Activated CD8-positive, alpha-beta T cell treated with anti-CD3 and anti-CD28 coated beads for 36 hours (primary cell): ENCODE data around the gene RHBDD1. TPM values are rescaled to one million over a fixed set of nuclear protein-coding genes. Genes with fewer than 3 reads are reported as not detected.

Source experiments
- ATAC-seq: fragments of 200-7000 bp; cut with Tn5 transposase; one replicate; pipeline ENCODE4 v1.10.0; 2021; ENCODE audit warnings: mild to moderate bottlenecking, moderate library complexity
- CTCF ChIA-PET: fragments of 350-600 bp; sonication (Branson Sonifier 250); formaldehyde crosslinking; loops from one replicate; lab custom pipeline; 2021; ENCODE audit warnings: antibody characterized with exemption; lab: Charles Lee
- POLR2A ChIA-PET: fragments of 350-600 bp; sonication (Branson Sonifier 250); formaldehyde crosslinking; loops from one replicate; lab custom pipeline; 2021; ENCODE audit warnings: antibody characterized with exemption; lab: Charles Lee
- DNase-seq: peaks from one replicate; pipeline ENCODE4 v3.0.0-alpha.2; 2020
- H3K27ac Mint-ChIP-seq: one replicate; pipeline ENCODE4 v1.8.0; 2021; ENCODE audit warnings: mild to moderate bottlenecking, mixed read lengths
- H3K27me3 Mint-ChIP-seq: one replicate; pipeline ENCODE4 v1.8.0; 2021; ENCODE audit warnings: mixed read lengths
- H3K36me3 Mint-ChIP-seq: one replicate; pipeline ENCODE4 v1.8.0; 2021; ENCODE audit warnings: low read depth, mixed read lengths
- H3K4me1 Mint-ChIP-seq: one replicate; pipeline ENCODE4 v1.8.0; 2021; ENCODE audit warnings: low read depth, mixed read lengths
- H3K4me3 Mint-ChIP-seq: one replicate; pipeline ENCODE4 v1.8.0; 2021; ENCODE audit warnings: mild to moderate bottlenecking, moderate library complexity, mixed read lengths
- H3K9me3 Mint-ChIP-seq: one replicate; pipeline ENCODE4 v1.8.0; 2021; ENCODE audit warnings: mixed read lengths
- CTCF ChIP-seq: fragments of 200-600 bp; IDR thresholded peaks from one replicate; pipeline ENCODE4 v1.8.0; 2022; ENCODE audit warnings: antibody characterized with exemption, mild to moderate bottlenecking
- intact Hi-C: fragments of 100-400 bp; cut with micrococcal nuclease; formaldehyde crosslinking; loops from one replicate; pipeline ENCODE4 v1.10.0; 2022
- total RNA-seq, 2 experiments: library from RNA; stranded (reverse); gene quantifications; one replicate each; pipeline ENCODE4 v1.2.3, GENCODE V29; 2021

RHBDD1 gene
- total RNA-seq, 2 experiments from 2014 or later, result 34.3 to 35.9 TPM

- H3K4me3 Mint-ChIP-seq, result no peak overlapping the region
- no peaks in the 10 kb centered on the region for H3K27me3 Mint-ChIP-seq
- ChIA-PET CTCF (no interaction called here), POLR2A (no interaction called here)
- H3K27ac Mint-ChIP-seq, result no peak overlapping the region
- DNase-seq (no peak), ATAC-seq (no peak)
- H3K4me1 Mint-ChIP-seq, result no peaks in the 10 kb centered on the region
- intact Hi-C loops, result no loop called here
- no peaks in the 10 kb centered on the region for H3K36me3 Mint-ChIP-seq
- H3K9me3 Mint-ChIP-seq, result no peaks in the 10 kb centered on the region
- no peak for TF ChIP-seq CTCF
Measured at GRCh38 chr2:227007940-227008339, 172.1 kb downstream of the RHBDD1 start.

GRCh38 chr2:227010433-227010832 lies 174.6 kb downstream of the RHBDD1 start:
- TF ChIP-seq CTCF, result no peak
- Mint-ChIP-seq H3K27me3 (peaks cover 1% of the 10 kb centered on the region), H3K36me3 (no peaks in the 10 kb centered on the region), H3K27ac (no peak overlapping the region), H3K9me3 (no peaks in the 10 kb centered on the region), H3K4me1 (no peaks in the 10 kb centered on the region), H3K4me3 (no peak overlapping the region)
- DNase-seq (no peak), ATAC-seq (no peak)
- CTCF ChIA-PET, result no interaction called here
- POLR2A ChIA-PET, result no interaction called here
- intact Hi-C loops, result no loop called here

GRCh38 chr2:227013330-227013729 lies 177.5 kb downstream of the RHBDD1 start:
- Mint-ChIP-seq H3K27ac (no peak overlapping the region), H3K9me3 (no peaks in the 10 kb centered on the region), H3K4me1 (no peaks in the 10 kb centered on the region), H3K27me3 (peaks cover 4% of the 10 kb centered on the region), H3K4me3 (no peak overlapping the region), H3K36me3 (no peaks in the 10 kb centered on the region)
- ChIA-PET CTCF (no interaction called here), POLR2A (no interaction called here)
- ATAC-seq (no peak), DNase-seq (no peak)
- intact Hi-C loops, result no loop called here
- no peak for TF ChIP-seq CTCF

GRCh38 chr2:227013881-227014280 lies 178.0 kb downstream of the RHBDD1 start:
- CTCF ChIA-PET, result no interaction called here
- TF ChIP-seq CTCF, result no peak
- Mint-ChIP-seq H3K9me3 (no peaks in the 10 kb centered on the region), H3K27ac (no peak overlapping the region), H3K4me1 (no peaks in the 10 kb centered on the region), H3K4me3 (no peak overlapping the region), H3K36me3 (no peaks in the 10 kb centered on the region), H3K27me3 (peaks cover 4% of the 10 kb centered on the region)
- ATAC-seq (no peak), DNase-seq (no peak)
- POLR2A ChIA-PET, result no interaction called here
- intact Hi-C loops, result no loop called here

GRCh38 chr2:227016894-227017293 lies 181.0 kb downstream of the RHBDD1 start:
- POLR2A ChIA-PET, result no interaction called here
- Mint-ChIP-seq H3K4me3 (no peak overlapping the region), H3K36me3 (no peaks in the 10 kb centered on the region), H3K9me3 (no peaks in the 10 kb centered on the region), H3K27me3 (peaks cover 6% of the 10 kb centered on the region), H3K27ac (no peak overlapping the region), H3K4me1 (no peaks in the 10 kb centered on the region)
- ATAC-seq (no peak), DNase-seq (no peak)
- CTCF ChIA-PET, result interaction anchor here (0.8 kb wide), 1 partner anchor 16 kb away, joined by 3 read pairs; no protein-coding TSS in a partner anchor
- intact Hi-C loops, result no loop called here
- no peak for TF ChIP-seq CTCF
